ENCODE results near the gene MAP2. TPM values are rescaled to one million over a fixed set of nuclear protein-coding genes. Genes with fewer than 3 reads are reported as not detected.

Gene MAP2
- total RNA-seq, 2 donors from 2014 or later: 1.8 TPM

DNA sequence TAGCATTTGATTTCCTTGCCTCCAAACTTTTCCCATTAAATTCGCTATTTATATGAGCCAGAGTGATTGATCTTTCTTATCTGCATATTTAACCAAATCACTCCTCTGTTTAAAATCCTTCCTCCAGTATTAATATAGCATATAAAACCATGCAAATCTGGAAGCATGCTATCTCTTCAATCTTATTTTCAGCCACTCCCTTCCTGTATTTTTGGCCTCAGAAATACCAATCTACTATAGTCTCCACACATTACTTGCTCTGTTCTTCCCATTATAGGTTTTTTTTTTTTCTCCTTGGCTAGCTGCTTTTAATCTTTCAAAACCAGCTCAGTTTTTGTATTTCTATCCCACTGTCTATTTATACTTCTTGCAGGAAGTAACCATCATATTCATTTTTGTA, 19.1 kb downstream of the MAP2 start:
- no peaks in the 10 kb centered on the region for H3K9me3 ChIP-seq (ENCODE audit: control insufficient read depth, low read length)
- no peaks in the 10 kb centered on the region for H3K36me3 ChIP-seq (ENCODE audit: control insufficient read depth, insufficient read depth, low read length)
- H3K4me1 ChIP-seq (ENCODE audit: control insufficient read depth, insufficient read depth, low read length): no peaks in the 10 kb centered on the region
- no peak overlapping the region for H3K9ac ChIP-seq (ENCODE audit: extremely low read depth, low read length, poor library complexity, severe bottlenecking)
- Mint-ChIP-seq H3K27ac (no peak overlapping the region), H3K36me3 (ENCODE audit: low read depth) (no peaks in the 10 kb centered on the region), H3K4me3 (no peak overlapping the region), H3K4me1 (peaks cover 2% of the 10 kb centered on the region), H3K9me3 (no peaks in the 10 kb centered on the region), H3K27me3 (ENCODE audit: insufficient read depth) (no peaks in the 10 kb centered on the region)
- H3K27me3 ChIP-seq (ENCODE audit: control insufficient read depth, insufficient read depth, low read length, poor library complexity, severe bottlenecking): no peaks in the 10 kb centered on the region
- DNase-seq: no peak
- TF ChIP-seq, protein P1, sequence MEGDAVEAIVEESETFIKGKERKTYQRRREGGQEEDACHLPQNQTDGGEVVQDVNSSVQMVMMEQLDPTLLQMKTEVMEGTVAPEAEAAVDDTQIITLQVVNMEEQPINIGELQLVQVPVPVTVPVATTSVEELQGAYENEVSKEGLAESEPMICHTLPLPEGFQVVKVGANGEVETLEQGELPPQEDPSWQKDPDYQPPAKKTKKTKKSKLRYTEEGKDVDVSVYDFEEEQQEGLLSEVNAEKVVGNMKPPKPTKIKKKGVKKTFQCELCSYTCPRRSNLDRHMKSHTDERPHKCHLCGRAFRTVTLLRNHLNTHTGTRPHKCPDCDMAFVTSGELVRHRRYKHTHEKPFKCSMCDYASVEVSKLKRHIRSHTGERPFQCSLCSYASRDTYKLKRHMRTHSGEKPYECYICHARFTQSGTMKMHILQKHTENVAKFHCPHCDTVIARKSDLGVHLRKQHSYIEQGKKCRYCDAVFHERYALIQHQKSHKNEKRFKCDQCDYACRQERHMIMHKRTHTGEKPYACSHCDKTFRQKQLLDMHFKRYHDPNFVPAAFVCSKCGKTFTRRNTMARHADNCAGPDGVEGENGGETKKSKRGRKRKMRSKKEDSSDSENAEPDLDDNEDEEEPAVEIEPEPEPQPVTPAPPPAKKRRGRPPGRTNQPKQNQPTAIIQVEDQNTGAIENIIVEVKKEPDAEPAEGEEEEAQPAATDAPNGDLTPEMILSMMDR (conservative IDR thresholded peaks at IDR 0.05): no peak
- H3K4me3 ChIP-seq (ENCODE audit: low read length): no peak overlapping the region
- no peak overlapping the region for H3K27ac ChIP-seq (ENCODE audit: low read depth, low read length)
- WGBS, 2 experiments (ENCODE audit: insufficient coverage in 1 of 2, insufficient read length in 1 of 2): 75 to 100% methylated on average over 1 of the region's 1 CpG

DNA sequence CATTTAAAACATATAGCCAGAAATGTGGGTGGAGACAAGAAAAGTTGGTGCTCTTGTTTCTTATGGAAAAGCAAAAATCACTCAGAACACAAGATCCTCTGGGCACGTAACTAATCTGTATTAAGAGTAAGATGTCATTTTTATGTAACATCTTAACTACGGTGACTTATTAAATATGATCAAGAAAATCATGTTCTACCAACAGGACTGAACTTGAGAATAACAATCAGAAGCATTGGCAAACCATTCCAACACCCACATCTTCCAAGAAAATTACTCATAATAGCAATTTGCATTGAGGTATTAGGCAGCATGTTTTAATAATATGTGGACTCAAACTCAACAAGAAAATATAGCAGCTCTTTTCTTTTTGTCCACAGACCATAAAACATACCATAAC, 21.6 kb downstream of the MAP2 start:
- Mint-ChIP-seq H3K36me3 (ENCODE audit: low read depth) (no peaks in the 10 kb centered on the region), H3K27me3 (ENCODE audit: insufficient read depth) (no peaks in the 10 kb centered on the region), H3K9me3 (no peaks in the 10 kb centered on the region), H3K4me1 (peaks cover 2% of the 10 kb centered on the region), H3K4me3 (no peak overlapping the region), H3K27ac (no peak overlapping the region)
- Histone ChIP-seq H3K36me3 (ENCODE audit: control insufficient read depth, insufficient read depth, low read length) (no peaks in the 10 kb centered on the region), H3K4me1 (ENCODE audit: control insufficient read depth, insufficient read depth, low read length) (no peaks in the 10 kb centered on the region), H3K27me3 (ENCODE audit: control insufficient read depth, insufficient read depth, low read length, poor library complexity, severe bottlenecking) (no peaks in the 10 kb centered on the region), H3K4me3 (ENCODE audit: low read length) (no peak overlapping the region), H3K9me3 (ENCODE audit: control insufficient read depth, low read length) (no peaks in the 10 kb centered on the region), H3K27ac (ENCODE audit: low read depth, low read length) (no peak overlapping the region), H3K9ac (ENCODE audit: extremely low read depth, low read length, poor library complexity, severe bottlenecking) (no peak overlapping the region)
- DNase-seq: no peak
- 94% methylated on average over 2 of the region's 2 CpGs; no CpG with 5 or more reads in 1 of the 2 experiments for WGBS, 2 experiments (ENCODE audit: insufficient coverage in 1 of 2, insufficient read length in 1 of 2)
- TF ChIP-seq, protein P1 (conservative IDR thresholded peaks at IDR 0.05): no peak

DNA sequence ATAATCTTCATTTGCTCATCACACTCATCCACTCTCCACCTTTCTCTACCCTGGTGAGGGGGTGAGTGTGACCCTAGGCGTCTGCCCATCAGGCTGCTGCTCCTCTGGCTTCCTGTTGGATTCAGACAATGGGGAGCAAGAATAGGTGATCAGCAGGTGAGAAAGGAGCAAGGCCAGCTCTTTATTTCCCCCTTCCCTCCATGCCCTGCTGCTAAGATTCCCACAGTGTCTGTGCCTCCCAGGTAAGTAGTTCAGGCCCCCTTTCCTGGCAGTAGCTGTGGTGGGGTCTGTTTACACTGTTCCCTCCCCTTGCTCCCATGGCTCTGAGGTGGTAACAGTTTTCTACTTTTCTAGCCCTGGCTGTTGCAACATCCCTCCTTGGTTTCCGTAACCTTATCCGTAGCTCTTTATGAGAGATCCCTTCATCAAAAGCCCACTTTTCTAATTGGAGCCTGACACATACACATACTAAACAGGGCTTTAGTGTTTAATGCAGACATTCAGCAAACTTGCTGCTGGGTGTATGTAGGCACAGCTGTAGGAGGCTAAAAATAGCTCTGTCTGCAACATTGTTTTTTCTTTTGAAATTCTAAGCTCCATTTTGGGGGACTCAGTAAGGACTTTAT, 27.5 kb downstream of the MAP2 start:
- WGBS, 2 experiments (ENCODE audit: insufficient coverage in 1 of 2, insufficient read length in 1 of 2): 20 to 71% methylated on average over 1 to 3 of the region's 3 CpGs
- DNase-seq: peak; percentile 76
- Histone ChIP-seq H3K36me3 (ENCODE audit: control insufficient read depth, insufficient read depth, low read length) (no peaks in the 10 kb centered on the region), H3K9ac (ENCODE audit: extremely low read depth, low read length, poor library complexity, severe bottlenecking) (no peak overlapping the region), H3K27me3 (ENCODE audit: control insufficient read depth, insufficient read depth, low read length, poor library complexity, severe bottlenecking) (no peaks in the 10 kb centered on the region), H3K4me3 (ENCODE audit: low read length) (no peak overlapping the region), H3K4me1 (ENCODE audit: control insufficient read depth, insufficient read depth, low read length) (peaks cover 4% of the 10 kb centered on the region), H3K9me3 (ENCODE audit: control insufficient read depth, low read length) (no peaks in the 10 kb centered on the region), H3K27ac (ENCODE audit: low read depth, low read length) (peak overlapping the region; percentile 30)
- TF ChIP-seq, protein P1 (conservative IDR thresholded peaks at IDR 0.05): no peak
- peaks cover 9% of the 10 kb centered on the region for H3K4me1 Mint-ChIP-seq
- H3K9me3 Mint-ChIP-seq: no peaks in the 10 kb centered on the region
- no peaks in the 10 kb centered on the region for H3K36me3 Mint-ChIP-seq (ENCODE audit: low read depth)
- H3K27me3 Mint-ChIP-seq (ENCODE audit: insufficient read depth): no peaks in the 10 kb centered on the region
- H3K27ac Mint-ChIP-seq: peak overlapping the region; percentile 59
- no peak overlapping the region for H3K4me3 Mint-ChIP-seq
